HepG2 (cell line): ENCODE data around the gene TMED6. TPM values are rescaled to one million over a fixed set of nuclear protein-coding genes. Genes with fewer than 3 reads are reported as not detected.
A peak's percentile ranks its signal among the peaks of the same experiment; 100 is the strongest.

Experiments used
- BATF2 ChIP-seq: sonication (generic); formaldehyde crosslinking; IDR thresholded peaks from 2 replicates; pipeline ENCODE4 v1.8.0; 2022; ENCODE audit warnings: mild to moderate bottlenecking, missing genetic modification reagents, moderate library complexity
- HMG20A ChIP-seq: IDR thresholded peaks from 2 replicates; pipeline ENCODE4 v1.6.1; 2016; ENCODE audit warnings: borderline replicate concordance
- JUND ChIP-seq: sonication (generic); formaldehyde crosslinking; IDR thresholded peaks from 2 replicates; pipeline ENCODE4 v1.8.0; 2022; ENCODE audit warnings: mild to moderate bottlenecking, missing genetic modification reagents
- KLF13 ChIP-seq: sonication (generic); formaldehyde crosslinking; IDR thresholded peaks from 2 replicates; pipeline ENCODE4 v1.4.0; 2020; ENCODE audit warnings: mild to moderate bottlenecking, missing genetic modification reagents
- NFKBIZ ChIP-seq: IDR thresholded peaks from 2 replicates; pipeline ENCODE4 v1.6.1; 2018; ENCODE audit warnings: missing genetic modification reagents, missing compliant biosample characterization
- PCBP2 ChIP-seq: fragments of 200-400 bp; formaldehyde crosslinking; optimal IDR thresholded peaks from 2 replicates; pipeline ENCODE3; 2018; ENCODE audit warnings: low read length, low read depth; ENCODE audit not compliant: poor library complexity, severe bottlenecking
- SMARCC2 ChIP-seq: fragments of 450-650 bp; IDR thresholded peaks from 2 replicates; pipeline ENCODE4 v1.6.1; 2017; ENCODE audit warnings: antibody characterized with exemption, mild to moderate bottlenecking
- TBX3 ChIP-seq: fragments of 450-650 bp; IDR thresholded peaks from 2 replicates; pipeline ENCODE4 v1.6.1; 2017; ENCODE audit warnings: antibody characterized with exemption, mild to moderate bottlenecking, inconsistent platforms, borderline replicate concordance
- TFAP4 ChIP-seq: sonication (generic); IDR thresholded peaks from 2 replicates; pipeline ENCODE4 v1.6.1; 2016; ENCODE audit warnings: low read depth, borderline replicate concordance
- TFE3 ChIP-seq: IDR thresholded peaks from 2 replicates; pipeline ENCODE4 v1.6.1; 2016
- USF2 ChIP-seq, 2 experiments: sonication (generic) in 1 of 2; formaldehyde crosslinking in 1 of 2; IDR thresholded peaks; 2 replicates each; pipeline versions ENCODE4 v1.5.1 to v1.6.1; 2011 to 2020; ENCODE audit warnings: borderline replicate concordance in 1 of 2, low read depth in 1 of 2, low read length in 1 of 2, mild to moderate bottlenecking in 1 of 2, missing genetic modification reagents in 1 of 2, moderate library complexity in 1 of 2
- ZNF136 ChIP-seq: sonication (generic); formaldehyde crosslinking; IDR thresholded peaks from 2 replicates; pipeline ENCODE4 v1.8.1; 2022; ENCODE audit warnings: low read depth, mild to moderate bottlenecking, moderate library complexity, missing genetic modification reagents
- ZNF329 ChIP-seq: sonication (generic); formaldehyde crosslinking; IDR thresholded peaks from 2 replicates; pipeline ENCODE4 v1.9.0; 2021; ENCODE audit warnings: low read depth, mild to moderate bottlenecking, missing genetic modification reagents
- polyA plus RNA-seq, 8 experiments: library from polyadenylated mRNA; depleted of rRNA in 3 of 8; stranded (reverse) in 7 of 8; unstranded in 1 of 8; fragments of >200 nt; fragmentation: Illumina TruSeq in 4 of 8; extraction: Trizol in 4 of 8; gene quantifications; 2 replicates each; pipeline versions ENCODE4 v1.2.1 to v1.2.3, GENCODE V29; 2011 to 2016; ENCODE audit warnings: low read depth in 4 of 8, missing spikeins in 1 of 8, mixed read lengths in 1 of 8; ENCODE audit not compliant: insufficient read depth in 1 of 8
- total RNA-seq, 5 experiments: library from RNA; depleted of rRNA; stranded (reverse); fragments of >200 nt; fragmentation: Illumina TruSeq; extraction: Trizol; gene quantifications; 2 replicates each; pipeline ENCODE4 v1.2.3, GENCODE V29; 2016; ENCODE audit warnings: low read depth in 1 of 5
- TF ChIP-seq, protein P1 (sequence below): IDR thresholded peaks from 2 replicates; pipeline ENCODE4 v1.6.1; 2016; ENCODE audit warnings: low read depth, missing genetic modification reagents, missing compliant biosample characterization

TMED6 gene
- total and polyA plus RNA-seq, 2 of the 13 experiments (the other 11 are each of a cell fraction or from before 2014, with no cell fraction given): 9.8 to 14.4 TPM

DNA sequence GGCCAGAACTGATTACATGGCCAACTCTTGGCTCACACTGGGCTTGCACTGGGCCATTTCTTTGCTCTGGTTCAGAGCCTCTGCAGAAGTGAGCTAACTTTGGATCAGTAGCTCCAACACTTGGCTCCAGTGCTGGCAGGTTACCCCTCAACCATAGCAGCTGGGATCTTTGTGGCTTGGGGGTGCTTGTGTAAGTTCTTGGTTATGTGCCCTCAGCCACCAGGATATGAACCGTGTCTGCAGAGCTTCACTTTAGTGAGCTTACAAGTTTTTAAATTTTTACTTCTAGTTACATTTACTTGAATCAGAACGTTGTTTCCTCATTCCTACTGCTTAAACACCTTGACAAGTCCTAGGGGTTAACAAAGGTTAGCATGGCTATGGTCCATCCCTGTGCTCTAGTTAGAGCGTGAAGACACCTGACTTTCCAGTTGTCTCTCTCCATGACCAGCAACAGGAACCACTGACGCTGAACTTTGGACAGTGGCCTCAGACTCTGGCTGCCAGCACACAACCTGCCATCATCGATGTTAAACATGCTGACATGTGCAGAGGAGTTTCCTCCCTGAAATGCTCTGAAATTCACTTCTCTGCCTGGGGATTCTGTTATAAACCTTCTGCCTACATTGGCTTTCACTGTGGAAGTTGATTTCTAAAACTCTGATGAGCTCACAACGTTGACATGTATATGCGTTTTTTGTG lies 25.3 kb downstream of the TMED6 start (continued):
- TF ChIP-seq, protein P1, sequence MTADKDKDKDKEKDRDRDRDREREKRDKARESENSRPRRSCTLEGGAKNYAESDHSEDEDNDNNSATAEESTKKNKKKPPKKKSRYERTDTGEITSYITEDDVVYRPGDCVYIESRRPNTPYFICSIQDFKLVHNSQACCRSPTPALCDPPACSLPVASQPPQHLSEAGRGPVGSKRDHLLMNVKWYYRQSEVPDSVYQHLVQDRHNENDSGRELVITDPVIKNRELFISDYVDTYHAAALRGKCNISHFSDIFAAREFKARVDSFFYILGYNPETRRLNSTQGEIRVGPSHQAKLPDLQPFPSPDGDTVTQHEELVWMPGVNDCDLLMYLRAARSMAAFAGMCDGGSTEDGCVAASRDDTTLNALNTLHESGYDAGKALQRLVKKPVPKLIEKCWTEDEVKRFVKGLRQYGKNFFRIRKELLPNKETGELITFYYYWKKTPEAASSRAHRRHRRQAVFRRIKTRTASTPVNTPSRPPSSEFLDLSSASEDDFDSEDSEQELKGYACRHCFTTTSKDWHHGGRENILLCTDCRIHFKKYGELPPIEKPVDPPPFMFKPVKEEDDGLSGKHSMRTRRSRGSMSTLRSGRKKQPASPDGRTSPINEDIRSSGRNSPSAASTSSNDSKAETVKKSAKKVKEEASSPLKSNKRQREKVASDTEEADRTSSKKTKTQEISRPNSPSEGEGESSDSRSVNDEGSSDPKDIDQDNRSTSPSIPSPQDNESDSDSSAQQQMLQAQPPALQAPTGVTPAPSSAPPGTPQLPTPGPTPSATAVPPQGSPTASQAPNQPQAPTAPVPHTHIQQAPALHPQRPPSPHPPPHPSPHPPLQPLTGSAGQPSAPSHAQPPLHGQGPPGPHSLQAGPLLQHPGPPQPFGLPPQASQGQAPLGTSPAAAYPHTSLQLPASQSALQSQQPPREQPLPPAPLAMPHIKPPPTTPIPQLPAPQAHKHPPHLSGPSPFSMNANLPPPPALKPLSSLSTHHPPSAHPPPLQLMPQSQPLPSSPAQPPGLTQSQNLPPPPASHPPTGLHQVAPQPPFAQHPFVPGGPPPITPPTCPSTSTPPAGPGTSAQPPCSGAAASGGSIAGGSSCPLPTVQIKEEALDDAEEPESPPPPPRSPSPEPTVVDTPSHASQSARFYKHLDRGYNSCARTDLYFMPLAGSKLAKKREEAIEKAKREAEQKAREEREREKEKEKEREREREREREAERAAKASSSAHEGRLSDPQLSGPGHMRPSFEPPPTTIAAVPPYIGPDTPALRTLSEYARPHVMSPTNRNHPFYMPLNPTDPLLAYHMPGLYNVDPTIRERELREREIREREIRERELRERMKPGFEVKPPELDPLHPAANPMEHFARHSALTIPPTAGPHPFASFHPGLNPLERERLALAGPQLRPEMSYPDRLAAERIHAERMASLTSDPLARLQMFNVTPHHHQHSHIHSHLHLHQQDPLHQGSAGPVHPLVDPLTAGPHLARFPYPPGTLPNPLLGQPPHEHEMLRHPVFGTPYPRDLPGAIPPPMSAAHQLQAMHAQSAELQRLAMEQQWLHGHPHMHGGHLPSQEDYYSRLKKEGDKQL (CRISPR knock-in tag): 0 out of 2 replicates have a peak, but pooled peaks have one; percentile 13
- TF ChIP-seq SMARCC2 (no peak), TFE3 (CRISPR knock-in tag) (peak; percentile 76), KLF13 (CRISPR knock-in tag) (no peak), NFKBIZ (CRISPR knock-in tag) (no peak), ZNF329 (no peak), BATF2 (CRISPR knock-in tag) (no peak), USF2 (IDR thresholded peaks at IDR 0.05; ENCODE audit: low read depth, low read length) (no peak), USF2 (CRISPR knock-in tag; IDR thresholded peaks at IDR 0.05; ENCODE audit: borderline replicate concordance) (no peak), TBX3 (no peak), PCBP2 (no peak), JUND (no peak), TFAP4 (peak; percentile 68; the same call in 1 of the 2 replicates), HMG20A (CRISPR knock-in tag) (no peak; the same call in 1 of the 2 replicates), ZNF136 (0 out of 2 replicates have a peak, but pooled peaks have one; percentile 61)
